Epithelial cell of esophagus (primary cell): ENCODE data around the gene LNP1.
A peak's percentile ranks its signal among the peaks of the same experiment; 100 is the strongest.

ENCODE experiments used
- DNase-seq: peaks from one replicate; pipeline ENCODE4 v3.0.0; 2010; ENCODE audit warnings: low read depth
- H3K4me3 ChIP-seq: 2 replicates; pipeline ENCODE4 v1.5.1; 2011; ENCODE audit warnings: mild to moderate bottlenecking, low read length, control low read depth
- TF ChIP-seq, protein P1 (sequence below): IDR thresholded peaks from 2 replicates; pipeline ENCODE4 v1.5.1; 2011; ENCODE audit warnings: low read depth, mild to moderate bottlenecking, low read length, control low read depth, inconsistent platforms; ENCODE audit not compliant: insufficient read depth; ENCODE audit errors: missing control alignments

LNP1 gene

DNA sequence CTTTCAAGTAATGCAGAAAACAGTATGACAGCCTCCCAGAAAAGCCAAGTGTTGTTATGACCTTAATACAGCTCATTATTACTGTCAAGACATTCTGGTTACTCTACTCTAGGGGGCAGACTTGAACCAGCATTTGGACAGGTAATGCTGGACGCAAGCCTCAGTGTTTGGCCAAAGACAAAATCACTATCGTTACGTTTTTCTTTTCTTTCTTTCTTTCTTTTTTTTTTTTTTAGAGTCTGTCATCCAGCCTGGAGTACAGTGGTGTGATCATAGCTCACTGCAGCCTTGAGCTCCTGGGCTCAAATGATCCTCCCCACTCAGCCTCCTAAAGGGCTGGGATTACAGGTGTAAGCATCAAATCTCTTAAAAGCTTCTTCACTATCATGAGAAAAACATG lies 61.7 kb downstream of the LNP1 start:
- peak; percentile 75 for DNase-seq
- H3K4me3 ChIP-seq, result no peak overlapping the region
- TF ChIP-seq, protein P1, sequence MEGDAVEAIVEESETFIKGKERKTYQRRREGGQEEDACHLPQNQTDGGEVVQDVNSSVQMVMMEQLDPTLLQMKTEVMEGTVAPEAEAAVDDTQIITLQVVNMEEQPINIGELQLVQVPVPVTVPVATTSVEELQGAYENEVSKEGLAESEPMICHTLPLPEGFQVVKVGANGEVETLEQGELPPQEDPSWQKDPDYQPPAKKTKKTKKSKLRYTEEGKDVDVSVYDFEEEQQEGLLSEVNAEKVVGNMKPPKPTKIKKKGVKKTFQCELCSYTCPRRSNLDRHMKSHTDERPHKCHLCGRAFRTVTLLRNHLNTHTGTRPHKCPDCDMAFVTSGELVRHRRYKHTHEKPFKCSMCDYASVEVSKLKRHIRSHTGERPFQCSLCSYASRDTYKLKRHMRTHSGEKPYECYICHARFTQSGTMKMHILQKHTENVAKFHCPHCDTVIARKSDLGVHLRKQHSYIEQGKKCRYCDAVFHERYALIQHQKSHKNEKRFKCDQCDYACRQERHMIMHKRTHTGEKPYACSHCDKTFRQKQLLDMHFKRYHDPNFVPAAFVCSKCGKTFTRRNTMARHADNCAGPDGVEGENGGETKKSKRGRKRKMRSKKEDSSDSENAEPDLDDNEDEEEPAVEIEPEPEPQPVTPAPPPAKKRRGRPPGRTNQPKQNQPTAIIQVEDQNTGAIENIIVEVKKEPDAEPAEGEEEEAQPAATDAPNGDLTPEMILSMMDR, result peak; percentile 80

DNA sequence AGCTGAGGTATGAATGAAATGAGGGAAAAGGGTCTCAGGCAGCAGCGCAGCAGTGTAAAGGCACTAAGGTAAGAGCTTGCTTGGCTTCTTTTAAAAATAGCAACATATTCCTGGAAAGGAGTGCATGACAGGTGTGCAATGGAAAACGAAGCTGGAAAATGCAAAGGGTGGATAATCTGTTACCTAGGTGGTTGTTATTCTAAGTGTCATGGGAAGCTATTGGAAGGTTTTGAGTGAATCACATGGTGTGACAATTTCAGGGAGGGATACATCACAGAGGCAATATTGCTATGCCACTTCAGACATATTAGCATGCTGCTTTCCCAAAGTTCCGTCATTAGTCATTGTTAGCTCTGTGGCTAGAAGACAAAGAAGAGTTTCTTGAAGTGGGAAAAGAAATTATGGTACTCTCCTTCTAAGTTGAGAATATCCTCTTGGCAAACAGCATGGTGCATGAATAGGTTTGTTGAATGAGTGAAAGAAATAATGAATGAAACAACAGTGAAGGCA lies 62.4 kb downstream of the LNP1 start:
- TF ChIP-seq, protein P1, result no peak
- H3K4me3 ChIP-seq, result no peak overlapping the region
- DNase-seq, result peak; percentile 36

DNA sequence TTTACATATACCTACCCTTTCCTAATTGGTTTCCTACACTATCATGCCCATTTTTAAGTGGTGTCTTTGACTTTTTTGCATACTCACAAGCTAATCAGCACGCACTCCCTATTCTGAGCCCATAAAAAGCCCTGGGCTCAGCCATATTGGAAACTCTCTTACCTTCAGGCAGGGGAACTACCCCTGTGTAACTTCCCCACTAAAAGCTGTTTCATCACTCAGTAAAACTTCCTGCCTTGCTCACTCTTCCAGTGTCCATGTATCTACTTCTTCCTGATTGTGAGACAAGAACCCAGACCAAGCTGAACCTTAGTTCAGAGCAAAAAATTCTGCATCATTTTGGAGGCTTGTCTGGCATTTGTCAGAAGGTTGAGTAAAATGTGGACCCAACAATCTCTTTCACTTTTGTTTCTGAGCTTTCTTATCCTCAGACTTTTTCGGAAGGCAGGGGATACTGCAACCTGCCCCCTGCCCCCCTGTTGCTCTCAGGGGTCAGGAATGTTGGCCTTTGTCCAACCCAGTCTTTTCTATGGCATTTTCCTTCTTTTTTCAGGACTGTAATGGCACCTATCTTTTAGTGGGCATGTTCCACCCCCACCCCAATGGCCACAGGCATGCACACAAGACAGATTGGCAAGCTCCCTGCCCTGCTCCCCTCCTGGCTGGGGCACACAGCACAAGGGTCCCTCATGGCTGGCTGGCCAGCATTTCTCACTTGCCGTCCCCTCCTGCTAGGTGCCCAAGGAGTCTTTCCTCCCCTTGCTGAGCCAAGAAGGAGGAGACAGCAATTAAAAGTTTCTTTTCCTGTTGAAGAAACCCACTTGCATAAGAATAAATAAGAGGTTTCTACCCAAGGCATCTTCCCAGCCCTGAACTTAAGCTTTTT lies 64.8 kb downstream of the LNP1 start:
- H3K4me3 ChIP-seq, result no peak overlapping the region
- DNase-seq, result no peak
- TF ChIP-seq, protein P1, result no peak

- TF ChIP-seq, protein P1, result no peak
- H3K4me3 ChIP-seq, result no peak overlapping the region
- no peak for DNase-seq
Observed at GRCh38 chr3:100467133-100467532, 65.8 kb downstream of the LNP1 start.

GRCh38 chr3:100468676-100469075 lies 67.3 kb downstream of the LNP1 start:
- no peak for DNase-seq
- no peak overlapping the region for H3K4me3 ChIP-seq
- TF ChIP-seq, protein P1, result no peak

DNA sequence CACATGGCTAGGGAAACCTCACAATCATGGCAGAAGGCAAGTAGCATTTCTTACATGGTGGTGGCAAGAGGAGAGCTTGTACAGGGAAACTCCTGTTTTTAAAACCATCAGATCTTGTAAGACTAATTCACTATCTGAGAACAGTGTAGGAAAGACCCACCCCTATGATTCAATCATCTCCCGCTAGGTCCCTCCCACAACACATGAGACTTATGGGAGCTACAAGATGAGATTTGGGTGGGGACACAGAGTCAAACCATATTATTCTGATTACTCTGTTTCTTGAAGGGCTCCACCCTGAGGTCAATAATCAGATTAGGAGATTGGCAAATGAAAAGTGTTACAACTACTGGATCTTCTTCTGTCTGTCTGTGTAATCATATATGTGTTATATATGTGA lies 69.6 kb downstream of the LNP1 start:
- DNase-seq, result no peak
- TF ChIP-seq, protein P1, result no peak
- H3K4me3 ChIP-seq, result no peak overlapping the region
